ENCODE data around the gene CENPS. TPM values are rescaled to one million over a fixed set of nuclear protein-coding genes. Genes with fewer than 3 reads are reported as not detected.

Gene CENPS
- total RNA-seq, 1 donor, result 17.4 TPM

- TF ChIP-seq, protein P1, sequence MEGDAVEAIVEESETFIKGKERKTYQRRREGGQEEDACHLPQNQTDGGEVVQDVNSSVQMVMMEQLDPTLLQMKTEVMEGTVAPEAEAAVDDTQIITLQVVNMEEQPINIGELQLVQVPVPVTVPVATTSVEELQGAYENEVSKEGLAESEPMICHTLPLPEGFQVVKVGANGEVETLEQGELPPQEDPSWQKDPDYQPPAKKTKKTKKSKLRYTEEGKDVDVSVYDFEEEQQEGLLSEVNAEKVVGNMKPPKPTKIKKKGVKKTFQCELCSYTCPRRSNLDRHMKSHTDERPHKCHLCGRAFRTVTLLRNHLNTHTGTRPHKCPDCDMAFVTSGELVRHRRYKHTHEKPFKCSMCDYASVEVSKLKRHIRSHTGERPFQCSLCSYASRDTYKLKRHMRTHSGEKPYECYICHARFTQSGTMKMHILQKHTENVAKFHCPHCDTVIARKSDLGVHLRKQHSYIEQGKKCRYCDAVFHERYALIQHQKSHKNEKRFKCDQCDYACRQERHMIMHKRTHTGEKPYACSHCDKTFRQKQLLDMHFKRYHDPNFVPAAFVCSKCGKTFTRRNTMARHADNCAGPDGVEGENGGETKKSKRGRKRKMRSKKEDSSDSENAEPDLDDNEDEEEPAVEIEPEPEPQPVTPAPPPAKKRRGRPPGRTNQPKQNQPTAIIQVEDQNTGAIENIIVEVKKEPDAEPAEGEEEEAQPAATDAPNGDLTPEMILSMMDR (IDR thresholded peaks at IDR 0.05; ENCODE audit: extremely low read depth, low read depth, low read length), result no peak
- H2AFZ ChIP-seq (ENCODE audit: low read length), result peak overlapping the region; percentile 49
- no peaks in the 10 kb centered on the region for H3K79me2 ChIP-seq (ENCODE audit: insufficient read depth, low read length)
- no peaks in the 10 kb centered on the region for H3K27me3 ChIP-seq (ENCODE audit: insufficient read depth, low read length)
- peak overlapping the region; percentile 81 for H3K4me2 ChIP-seq (ENCODE audit: insufficient read depth, low read length)
- H3K36me3 ChIP-seq (ENCODE audit: insufficient read depth, low read length), result no peaks in the 10 kb centered on the region
- peak overlapping the region; percentile 52 for H3K4me3 ChIP-seq (ENCODE audit: insufficient read depth, low read length)
- peaks cover 16% of the 10 kb centered on the region for H3K4me1 ChIP-seq (ENCODE audit: insufficient read depth, low read length)
- no peaks in the 10 kb centered on the region for H4K20me1 ChIP-seq (ENCODE audit: insufficient read depth, low read length)
- no peak for DNase-seq (ENCODE audit: insufficient read length, low spot score, missing footprints)
- no peaks in the 10 kb centered on the region for H3K9me3 ChIP-seq (ENCODE audit: low read depth, low read length)
- H3K27ac ChIP-seq (ENCODE audit: low read depth, low read length), result peak overlapping the region; percentile 90
These were observed 43.2 kb upstream of the CENPS start for GRCh38 chr1:10386761-10387676.

DNA sequence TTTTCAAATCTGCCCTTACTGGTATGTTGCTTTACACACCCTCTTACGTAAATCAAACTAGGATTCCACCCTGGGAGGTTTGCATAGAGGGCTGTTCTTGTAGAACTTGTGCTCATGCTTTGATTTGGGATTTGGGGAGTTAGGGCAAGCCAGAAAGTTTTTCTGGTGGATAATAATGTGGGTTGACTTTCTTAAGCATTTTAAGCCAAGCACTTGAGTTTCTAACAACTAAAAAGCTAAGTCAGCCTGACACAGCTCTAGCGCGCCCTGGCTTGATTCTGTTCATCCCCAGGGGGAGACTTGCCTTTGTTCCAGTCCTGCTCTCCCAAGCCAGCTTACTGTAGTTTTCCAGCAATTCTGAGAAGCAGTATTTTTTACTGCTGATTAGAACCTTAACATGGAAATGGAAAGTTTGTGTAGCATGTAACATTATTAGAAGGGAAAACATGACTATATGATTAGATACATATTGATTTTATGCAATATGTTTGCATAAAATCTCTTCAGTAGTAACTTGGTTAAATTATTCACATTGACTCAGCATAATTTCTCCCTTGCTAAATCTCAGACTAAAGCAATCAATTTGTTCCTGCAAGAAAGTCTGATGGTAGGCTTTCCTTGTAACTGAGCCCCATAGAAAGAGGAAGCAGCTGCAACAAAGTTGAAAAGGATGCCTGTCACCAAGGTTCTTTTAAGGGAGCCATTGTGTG lies 42.4 kb upstream of the CENPS start:
- H3K36me3 ChIP-seq (ENCODE audit: insufficient read depth, low read length), result no peaks in the 10 kb centered on the region
- H3K27ac ChIP-seq (ENCODE audit: low read depth, low read length), result peak overlapping the region; percentile 90
- peaks cover 16% of the 10 kb centered on the region for H3K4me1 ChIP-seq (ENCODE audit: insufficient read depth, low read length)
- H3K4me2 ChIP-seq (ENCODE audit: insufficient read depth, low read length), result peak overlapping the region; percentile 81
- H3K9me3 ChIP-seq (ENCODE audit: low read depth, low read length), result no peaks in the 10 kb centered on the region
- no peaks in the 10 kb centered on the region for H3K79me2 ChIP-seq (ENCODE audit: insufficient read depth, low read length)
- no peaks in the 10 kb centered on the region for H4K20me1 ChIP-seq (ENCODE audit: insufficient read depth, low read length)
- no peaks in the 10 kb centered on the region for H3K27me3 ChIP-seq (ENCODE audit: insufficient read depth, low read length)
- TF ChIP-seq, protein P1 (IDR thresholded peaks at IDR 0.05; ENCODE audit: extremely low read depth, low read depth, low read length), result no peak
- peak; percentile 89 for DNase-seq (ENCODE audit: insufficient read length, low spot score, missing footprints)
- peak overlapping the region; percentile 49 for H2AFZ ChIP-seq (ENCODE audit: low read length)
- H3K4me3 ChIP-seq (ENCODE audit: insufficient read depth, low read length), result peak overlapping the region; percentile 52

GRCh38 chr1:10388387-10388715 lies 41.9 kb upstream of the CENPS start:
- no peaks in the 10 kb centered on the region for H3K9me3 ChIP-seq (ENCODE audit: low read depth, low read length)
- H3K36me3 ChIP-seq (ENCODE audit: insufficient read depth, low read length), result no peaks in the 10 kb centered on the region
- peak overlapping the region; percentile 81 for H3K4me2 ChIP-seq (ENCODE audit: insufficient read depth, low read length)
- H3K4me1 ChIP-seq (ENCODE audit: insufficient read depth, low read length), result peaks cover 16% of the 10 kb centered on the region
- H3K27me3 ChIP-seq (ENCODE audit: insufficient read depth, low read length), result no peaks in the 10 kb centered on the region
- peak overlapping the region; percentile 90 for H3K27ac ChIP-seq (ENCODE audit: low read depth, low read length)
- TF ChIP-seq, protein P1 (IDR thresholded peaks at IDR 0.05; ENCODE audit: extremely low read depth, low read depth, low read length), result no peak
- H3K79me2 ChIP-seq (ENCODE audit: insufficient read depth, low read length), result no peaks in the 10 kb centered on the region
- DNase-seq (ENCODE audit: insufficient read length, low spot score, missing footprints), result peak; percentile 70
- no peaks in the 10 kb centered on the region for H4K20me1 ChIP-seq (ENCODE audit: insufficient read depth, low read length)
- no peak overlapping the region for H3K4me3 ChIP-seq (ENCODE audit: insufficient read depth, low read length)
- no peak overlapping the region for H2AFZ ChIP-seq (ENCODE audit: low read length)

Data from osteoblast (primary cell).